Spleen (tissue), 11 donors: Measurements from ENCODE around the gene PTH1R. TPM values are rescaled to one million over a fixed set of nuclear protein-coding genes. Genes with fewer than 3 reads are reported as not detected.

Source experiments
- DNase-seq: peaks from one replicate; pipeline ENCODE4 v3.0.0-alpha.2; 2020
- H3K27ac ChIP-seq, 8 donors: fragments of 200-600 bp; sonication (generic) in 7 of 8; 1 replicate in 4 of 8; 2 replicates in 4 of 8; pipeline versions ENCODE4 v1.5.0 to v1.8.0; 2016 to 2021; ENCODE audit warnings: inconsistent platforms in 4 of 8, mild to moderate bottlenecking in 4 of 8, moderate library complexity in 1 of 8
- H3K27me3 ChIP-seq, 7 donors: fragments of 200-600 bp; sonication (generic) in 6 of 7; replicated peaks in 1 of 7; 1 replicate in 4 of 7; 2 replicates in 3 of 7; pipeline versions ENCODE4 v1.5.0 to v1.8.0; 2016 to 2021; ENCODE audit warnings: inconsistent platforms in 3 of 7, mild to moderate bottlenecking in 1 of 7
- H3K36me3 ChIP-seq, 6 donors: fragments of 200-600 bp; sonication (generic) in 5 of 6; 1 replicate in 4 of 6; 2 replicates in 2 of 6; pipeline versions ENCODE4 v1.5.0 to v1.8.0; 2016 to 2021; ENCODE audit warnings: inconsistent platforms in 2 of 6
- H3K4me1 ChIP-seq, 6 donors: fragments of 200-600 bp; sonication (generic) in 5 of 6; 1 replicate in 3 of 6; 2 replicates in 3 of 6; pipeline versions ENCODE4 v1.5.0 to v1.8.0; 2016 to 2021; ENCODE audit warnings: inconsistent platforms in 3 of 6
- H3K4me3 ChIP-seq, 8 donors: fragments of 200-600 bp; sonication (generic) in 7 of 8; 1 replicate in 4 of 8; 2 replicates in 4 of 8; pipeline versions ENCODE4 v1.5.0 to v1.8.0; 2016 to 2021; ENCODE audit warnings: inconsistent platforms in 4 of 8, mild to moderate bottlenecking in 4 of 8, moderate library complexity in 2 of 8
- H3K9me3 ChIP-seq, 8 donors: fragments of 200-600 bp; sonication (generic) in 7 of 8; 1 replicate in 4 of 8; 2 replicates in 4 of 8; pipeline versions ENCODE4 v1.5.0 to v1.8.0; 2016 to 2021; ENCODE audit warnings: inconsistent platforms in 4 of 8
- POLR2A ChIP-seq, 3 donors: fragments of 450-650 bp; IDR thresholded peaks; one replicate each; pipeline ENCODE4 v1.5.1; 2017; ENCODE audit warnings: antibody characterized with exemption in 3 of 3, mild to moderate bottlenecking in 1 of 3
- POLR2AphosphoS5 ChIP-seq, 3 donors: sonication (generic); formaldehyde crosslinking; IDR thresholded peaks; one replicate each; pipeline ENCODE4 v1.5.1; 2017; ENCODE audit warnings: antibody characterized with exemption in 3 of 3
- WGBS, 5 donors: extraction: QIAGEN DNeasy Blood & Tissue Kit in 3 of 5; methylation state at CpG; one replicate each; pipeline versions ENCODE4 v1.1.5 to v1.1.7; 2013 to 2018; 5-methylcytosine and 5-hydroxymethylcytosine counted together
- intact Hi-C: fragments of 100-400 bp; cut with DNase I; formaldehyde crosslinking; loops from one replicate; pipeline ENCODE4 v1.15.0; 2023; ENCODE audit warnings: low total_unique reads
- polyA plus RNA-seq, 3 donors: library from polyadenylated mRNA; stranded (reverse); fragments of 200-250 nt; gene quantifications; one replicate each; pipeline ENCODE4 v1.2.1, GENCODE V29; 2013
- total RNA-seq, 7 donors: library from RNA; depleted of rRNA in 3 of 7; stranded (reverse); fragments of >200 nt in 3 of 7; fragmentation: NEBNext Ultra II Directional in 4 of 7; extraction: Animal tissue kit (Norgen Biotek cat#: 25700) in 4 of 7; gene quantifications; one replicate each; pipeline versions ENCODE4 v1.1.0 to v1.2.1, GENCODE V29; 2016 to 2021
- TF ChIP-seq, protein P1 (sequence below), 11 experiments: fragments of 200-600 bp in 7 of 11; fragments of 450-650 bp in 4 of 11; sonication (generic) in 4 of 11; IDR thresholded peaks in 8 of 11; conservative IDR thresholded peaks in 3 of 11; 1 replicate in 7 of 11; 2 replicates in 4 of 11; pipeline versions ENCODE4 v1.4.0 to v1.8.0; 2016 to 2021; ENCODE audit warnings: antibody characterized with exemption in 11 of 11, inconsistent platforms in 4 of 11, mild to moderate bottlenecking in 1 of 11
- donor health status: healthy with polysubstance abuse.
- donor health status: DM: no; HTN: no; CAD: no; lungs with moderate emphysema.
- donor health status: DM: no; HTN: no; CAD: no.
- donor health status: Bipolar disorder and iron deficiency.
- donor health status: healthy.
- donor health status: DM: no; HTN: no; CAD: no.
- donor health status: DM: yes; HTN: yes; CAD: no.

The PTH1R gene
- total and polyA plus RNA-seq, 10 donors = 5.1 to 190 (median 34.1) TPM

DNA sequence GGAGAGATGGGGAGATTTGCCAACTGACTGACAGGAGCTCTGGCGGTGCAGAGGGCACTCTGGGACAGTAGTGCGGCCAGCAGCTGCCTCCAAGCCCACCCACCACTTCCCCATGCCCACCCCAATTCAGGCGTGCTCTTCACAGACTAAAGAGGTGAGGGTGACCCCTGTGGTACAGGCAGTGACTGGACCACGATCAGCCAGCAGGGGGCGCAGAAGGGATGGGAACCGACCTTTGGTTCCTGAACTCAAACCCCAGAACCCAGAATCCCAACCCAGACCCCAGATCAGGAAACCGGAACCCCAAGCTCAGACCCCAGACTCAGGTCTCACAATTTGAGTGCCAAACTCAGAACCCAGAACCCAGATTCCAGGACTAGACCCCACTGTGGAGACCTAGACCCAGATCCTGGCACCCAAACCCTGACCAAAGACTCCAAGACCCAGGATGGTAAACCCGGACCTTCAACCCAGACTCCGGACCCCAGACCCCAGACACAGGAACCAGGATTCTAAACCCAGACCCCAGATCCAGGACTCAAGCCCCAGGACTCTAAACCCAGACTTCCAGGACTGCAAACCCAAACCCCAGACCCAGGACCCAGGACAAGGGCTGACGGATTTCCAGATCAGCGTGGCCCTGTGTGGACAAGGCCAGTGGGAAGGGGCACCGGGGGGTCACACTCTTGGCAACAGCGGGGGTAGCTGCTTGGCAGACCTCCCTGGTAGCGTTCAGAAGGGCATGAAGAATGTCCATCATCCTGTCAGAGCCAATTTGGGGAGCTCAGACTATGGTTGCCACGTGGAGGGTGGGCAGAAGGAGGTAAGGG is 10.6 kb upstream of the PTH1R start:
- TF ChIP-seq, protein P1, sequence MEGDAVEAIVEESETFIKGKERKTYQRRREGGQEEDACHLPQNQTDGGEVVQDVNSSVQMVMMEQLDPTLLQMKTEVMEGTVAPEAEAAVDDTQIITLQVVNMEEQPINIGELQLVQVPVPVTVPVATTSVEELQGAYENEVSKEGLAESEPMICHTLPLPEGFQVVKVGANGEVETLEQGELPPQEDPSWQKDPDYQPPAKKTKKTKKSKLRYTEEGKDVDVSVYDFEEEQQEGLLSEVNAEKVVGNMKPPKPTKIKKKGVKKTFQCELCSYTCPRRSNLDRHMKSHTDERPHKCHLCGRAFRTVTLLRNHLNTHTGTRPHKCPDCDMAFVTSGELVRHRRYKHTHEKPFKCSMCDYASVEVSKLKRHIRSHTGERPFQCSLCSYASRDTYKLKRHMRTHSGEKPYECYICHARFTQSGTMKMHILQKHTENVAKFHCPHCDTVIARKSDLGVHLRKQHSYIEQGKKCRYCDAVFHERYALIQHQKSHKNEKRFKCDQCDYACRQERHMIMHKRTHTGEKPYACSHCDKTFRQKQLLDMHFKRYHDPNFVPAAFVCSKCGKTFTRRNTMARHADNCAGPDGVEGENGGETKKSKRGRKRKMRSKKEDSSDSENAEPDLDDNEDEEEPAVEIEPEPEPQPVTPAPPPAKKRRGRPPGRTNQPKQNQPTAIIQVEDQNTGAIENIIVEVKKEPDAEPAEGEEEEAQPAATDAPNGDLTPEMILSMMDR (IDR thresholded peaks at IDR 0.05 in 8 of 11, conservative IDR thresholded peaks at IDR 0.05 in 3 of 11) = peak; percentile 77 to 94 (median 88)
- no peak for TF ChIP-seq POLR2A (IDR thresholded peaks at IDR 0.05)
- 31 to 49% (median 37%) methylated on average over 8 to 15 of the region's 15 CpGs for WGBS, 5 donors
- H3K4me3 ChIP-seq = no peak overlapping the region
- peak; percentile 95 for DNase-seq
- H3K27ac ChIP-seq = peak overlapping the region in 7 of 8 donors; percentile 48 to 69 (median 63)
- H3K36me3 ChIP-seq = no peaks in the 10 kb centered on the region
- peaks cover 0 to 77% (median 30%) of the 10 kb centered on the region in 6 donors for H3K4me1 ChIP-seq
- H3K9me3 ChIP-seq = no peaks in the 10 kb centered on the region
- H3K27me3 ChIP-seq = peaks cover 0 to 16% (median 0%) of the 10 kb centered on the region in 7 donors
- intact Hi-C loops = no loop called here

DNA sequence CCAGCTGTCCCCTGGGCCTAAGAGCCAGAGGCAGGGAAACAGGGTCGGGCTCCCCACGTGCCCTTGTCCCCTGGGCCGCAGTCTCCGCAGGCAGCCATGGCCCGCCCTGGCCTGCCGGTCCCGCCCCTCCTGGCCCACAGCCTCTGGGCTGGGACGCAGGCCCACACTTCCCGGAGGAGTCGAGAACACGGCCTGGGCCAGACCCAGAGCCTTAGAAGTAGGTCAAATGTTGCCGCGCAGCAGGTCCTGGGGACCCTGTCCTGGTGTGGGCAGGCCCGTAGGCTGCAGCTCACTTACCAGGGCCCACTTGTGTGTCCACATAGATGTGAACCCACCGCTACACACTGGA is 10.0 kb upstream of the PTH1R start:
- peaks cover 0 to 83% (median 28%) of the 10 kb centered on the region in 6 donors for H3K4me1 ChIP-seq
- intact Hi-C loops = no loop called here
- 50 to 86% (median 79%) methylated on average over 3 to 15 of the region's 15 CpGs for WGBS, 5 donors
- TF ChIP-seq, protein P1 (IDR thresholded peaks at IDR 0.05 in 8 of 11, conservative IDR thresholded peaks at IDR 0.05 in 3 of 11) = no peak
- TF ChIP-seq POLR2AphosphoS5 (IDR thresholded peaks at IDR 0.05) = peak; percentile 50 to 84 (median 71)
- TF ChIP-seq POLR2A (IDR thresholded peaks at IDR 0.05) = no peak
- DNase-seq = no peak
- H3K9me3 ChIP-seq = no peaks in the 10 kb centered on the region
- no peaks in the 10 kb centered on the region for H3K36me3 ChIP-seq
- H3K4me3 ChIP-seq = no peak overlapping the region
- peak overlapping the region; percentile 14 to 69 (median 62) for H3K27ac ChIP-seq
- peaks cover 0 to 16% (median 0%) of the 10 kb centered on the region in 7 donors for H3K27me3 ChIP-seq

DNA sequence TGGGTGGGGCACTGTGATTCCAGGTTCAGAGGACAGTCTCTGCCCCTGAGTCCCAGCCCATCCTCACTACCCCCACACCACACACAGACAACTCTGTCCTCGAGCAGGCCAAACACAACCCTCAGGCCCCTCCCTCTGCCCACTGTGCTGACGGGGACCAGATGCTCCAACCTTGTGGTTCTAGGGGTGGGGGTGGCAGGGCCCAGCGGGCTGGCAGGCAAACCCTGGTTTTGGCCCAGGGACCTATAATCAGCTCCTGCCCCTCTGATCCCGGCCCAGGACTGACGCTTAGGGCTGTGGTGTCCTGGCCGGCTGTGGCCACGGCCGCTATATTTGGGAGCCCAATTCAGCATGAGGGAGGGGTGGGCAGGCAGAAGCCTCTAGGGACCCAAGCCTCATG is 9.2 kb upstream of the PTH1R start:
- DNase-seq = no peak
- H3K27ac ChIP-seq = peak overlapping the region in 7 of 8 donors; percentile 48 to 69 (median 63)
- no peak overlapping the region for H3K4me3 ChIP-seq

DNA sequence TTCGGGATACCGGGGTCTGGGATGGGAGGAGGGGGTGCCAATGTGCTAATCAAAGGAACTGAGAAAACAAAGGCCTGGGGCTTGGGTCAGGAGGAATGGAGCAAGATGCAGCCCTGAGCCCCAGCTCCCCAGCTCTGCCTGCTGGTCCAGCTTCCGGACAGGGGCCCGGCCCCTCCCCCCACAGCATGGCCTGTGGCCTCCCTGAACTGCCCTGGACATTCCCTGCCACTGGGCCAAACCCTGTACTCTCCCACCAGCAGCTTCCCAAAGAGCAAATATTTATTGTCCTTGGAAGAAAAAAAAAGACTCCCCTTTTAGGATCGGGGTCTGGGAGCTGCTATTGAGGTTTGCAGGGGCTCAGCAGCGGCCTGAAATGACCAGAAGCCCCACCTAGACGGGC is 8.6 kb upstream of the PTH1R start:
- H3K4me1 ChIP-seq = peaks cover 5 to 97% (median 39%) of the 10 kb centered on the region in 6 donors

More for the DNA sequence above, 9.2 kb upstream of the PTH1R start:
- Histone ChIP-seq H3K4me1 (peaks cover 4 to 90% (median 33%) of the 10 kb centered on the region in 6 donors), H3K36me3 (no peaks in the 10 kb centered on the region), H3K27me3 (peaks cover 0 to 21% (median 0%) of the 10 kb centered on the region in 7 donors), H3K9me3 (no peaks in the 10 kb centered on the region)
- intact Hi-C loops = no loop called here
- WGBS, 5 donors = 62 to 93% (median 79%) methylated on average over 3 to 8 of the region's 8 CpGs
- TF ChIP-seq, protein P1 (IDR thresholded peaks at IDR 0.05 in 8 of 11, conservative IDR thresholded peaks at IDR 0.05 in 3 of 11) = no peak
- TF ChIP-seq POLR2AphosphoS5 (IDR thresholded peaks at IDR 0.05) (no peak), POLR2A (IDR thresholded peaks at IDR 0.05) (no peak)

More for the DNA sequence above, 8.6 kb upstream of the PTH1R start:
- H3K27me3 ChIP-seq = peaks cover 0 to 21% (median 0%) of the 10 kb centered on the region in 7 donors
- no peaks in the 10 kb centered on the region for H3K36me3 ChIP-seq
- intact Hi-C loops = no loop called here
- DNase-seq = no peak
- TF ChIP-seq POLR2AphosphoS5 (IDR thresholded peaks at IDR 0.05) (peak in 1 of 3 donors; percentile 61), POLR2A (IDR thresholded peaks at IDR 0.05) (no peak)
- TF ChIP-seq, protein P1 (IDR thresholded peaks at IDR 0.05 in 8 of 11, conservative IDR thresholded peaks at IDR 0.05 in 3 of 11) = no peak
- H3K27ac ChIP-seq = peak overlapping the region in 7 of 8 donors; percentile 38 to 69 (median 63)
- no peak overlapping the region for H3K4me3 ChIP-seq
- WGBS, 5 donors = 72 to 82% (median 77%) methylated on average over 5 to 7 of the region's 7 CpGs
- H3K9me3 ChIP-seq = no peaks in the 10 kb centered on the region
